Skin epidermis (tissue), 12 donors: ENCODE data around the gene GHR.

Source experiments
- H3K27ac ChIP-seq, 21 experiments: fragments of 200-600 bp; sonication (generic) in 11 of 21; one replicate each; pipeline ENCODE4 v1.5.0; 2020; ENCODE audit warnings: mild to moderate bottlenecking in 3 of 21, inconsistent platforms in 2 of 21, moderate library complexity in 2 of 21
- H3K4me3 ChIP-seq, 7 experiments: fragments of 200-600 bp; sonication (generic) in 2 of 7; one replicate each; pipeline ENCODE4 v1.5.0; 2020; ENCODE audit warnings: inconsistent platforms in 2 of 7, mild to moderate bottlenecking in 2 of 7, moderate library complexity in 1 of 7

GHR gene

GRCh38 chr5:42423285-42424165 is at the start of gene GHR:
Gene GHR, plus strand, starts transcription at chr5:42423439. Its CDS starts 142,436 bp downstream, at chr5:42565875.
- Histone ChIP-seq H3K27ac (peak within 1 kb of the TSS in 18 of 21 experiments; percentile 14 to 84 (median 71)), H3K4me3 (peak within 1 kb of the TSS; percentile 39 to 65 (median 47))

- H3K27ac ChIP-seq: no peak overlapping the region
- no peak overlapping the region for H3K4me3 ChIP-seq
Observed at GRCh38 chr5:42374679-42375273, 48.5 kb upstream of the GHR start.

DNA sequence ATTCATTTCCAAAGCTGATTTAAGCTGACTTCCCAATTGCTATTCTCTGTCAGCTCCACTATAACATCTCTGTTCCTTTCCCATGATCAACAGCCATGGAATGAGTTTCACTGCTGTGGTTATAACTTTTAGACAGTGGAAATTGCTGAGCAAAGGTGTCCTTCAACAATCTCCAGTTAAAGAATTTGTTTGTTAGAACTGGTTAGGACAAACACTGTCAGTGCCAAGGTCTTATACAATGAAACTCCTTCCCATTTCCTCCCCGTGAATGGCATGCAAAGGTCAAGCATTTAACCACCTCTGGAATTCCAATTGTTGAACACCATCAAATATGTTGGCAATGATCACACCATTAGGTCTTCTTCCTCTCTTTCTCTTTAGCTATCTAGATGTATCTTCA is 45.7 kb upstream of the GHR start:
- H3K4me3 ChIP-seq: no peak overlapping the region
- no peak overlapping the region for H3K27ac ChIP-seq

DNA sequence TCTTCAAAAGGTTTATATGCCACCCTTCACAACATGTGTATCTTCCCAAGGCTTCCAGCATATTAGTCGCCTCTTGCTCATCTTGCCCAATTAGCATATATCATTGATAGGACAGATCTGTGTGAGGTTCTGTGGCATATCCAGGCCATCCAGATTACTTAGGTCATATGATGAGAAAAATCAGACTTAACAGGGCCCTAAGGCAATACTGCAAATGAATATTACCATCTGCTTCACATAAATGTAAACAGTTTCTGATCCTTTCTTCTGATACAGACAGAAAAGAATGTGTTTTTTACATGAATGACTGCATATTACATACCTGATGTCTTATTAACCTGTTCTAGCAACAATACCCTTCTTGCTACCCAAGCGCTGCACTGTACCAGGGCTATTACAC is 41.3 kb upstream of the GHR start:
- Histone ChIP-seq H3K27ac (no peak overlapping the region), H3K4me3 (no peak overlapping the region)

GRCh38 chr5:42387563-42387962 is 35.7 kb upstream of the GHR start:
- no peak overlapping the region for H3K27ac ChIP-seq
- H3K4me3 ChIP-seq: no peak overlapping the region

- no peak overlapping the region for H3K4me3 ChIP-seq
- H3K27ac ChIP-seq: no peak overlapping the region
Observed at GRCh38 chr5:42390115-42390514, 33.1 kb upstream of the GHR start.

DNA sequence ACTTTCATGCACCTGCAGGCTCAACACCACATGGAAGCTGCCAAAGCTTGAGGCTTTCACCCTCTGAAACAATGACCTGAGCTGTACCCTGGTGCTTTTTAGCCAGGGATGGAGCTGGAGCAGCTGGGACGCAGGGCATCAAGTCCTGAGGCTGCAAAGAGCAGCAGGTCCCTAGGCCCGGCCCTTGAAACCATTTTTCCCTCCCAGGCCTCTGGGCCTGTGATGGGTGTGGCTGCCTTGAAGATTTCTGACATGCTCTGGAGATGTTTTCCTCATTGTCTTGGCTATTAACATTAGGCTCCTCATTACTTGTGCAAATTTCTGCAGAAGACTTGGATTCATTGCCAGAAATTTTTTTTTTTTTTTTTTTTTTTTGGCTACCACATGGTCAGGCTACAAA is 30.3 kb upstream of the GHR start:
- no peak overlapping the region for H3K4me3 ChIP-seq
- H3K27ac ChIP-seq: no peak overlapping the region

GRCh38 chr5:42396111-42396510 is 27.1 kb upstream of the GHR start:
- H3K27ac ChIP-seq: no peak overlapping the region
- H3K4me3 ChIP-seq: no peak overlapping the region

- Histone ChIP-seq H3K4me3 (no peak overlapping the region), H3K27ac (no peak overlapping the region)
Observed at GRCh38 chr5:42397267-42397666, 26.0 kb upstream of the GHR start.

DNA sequence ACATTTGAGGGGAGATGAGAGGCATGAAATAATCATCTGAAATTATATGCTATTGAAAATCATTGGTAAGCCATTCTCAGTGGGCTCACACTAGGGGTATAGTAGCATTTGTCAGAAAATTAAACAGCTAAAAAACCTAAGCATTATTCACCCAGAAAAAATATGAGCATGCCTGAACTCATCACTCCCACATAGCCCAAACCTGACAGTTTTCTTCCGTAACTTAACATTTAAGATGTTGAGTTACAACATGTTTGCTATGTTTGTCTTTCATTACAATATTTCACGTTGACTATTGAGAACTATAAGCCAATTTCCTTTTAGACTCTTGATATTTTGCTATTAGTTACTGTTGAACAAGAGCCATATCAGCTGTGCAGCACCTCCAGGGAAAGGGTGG is 23.5 kb upstream of the GHR start:
- no peak overlapping the region for H3K27ac ChIP-seq
- H3K4me3 ChIP-seq: no peak overlapping the region

GRCh38 chr5:42400474-42400873 is 22.8 kb upstream of the GHR start:
- Histone ChIP-seq H3K4me3 (no peak overlapping the region), H3K27ac (no peak overlapping the region)

DNA sequence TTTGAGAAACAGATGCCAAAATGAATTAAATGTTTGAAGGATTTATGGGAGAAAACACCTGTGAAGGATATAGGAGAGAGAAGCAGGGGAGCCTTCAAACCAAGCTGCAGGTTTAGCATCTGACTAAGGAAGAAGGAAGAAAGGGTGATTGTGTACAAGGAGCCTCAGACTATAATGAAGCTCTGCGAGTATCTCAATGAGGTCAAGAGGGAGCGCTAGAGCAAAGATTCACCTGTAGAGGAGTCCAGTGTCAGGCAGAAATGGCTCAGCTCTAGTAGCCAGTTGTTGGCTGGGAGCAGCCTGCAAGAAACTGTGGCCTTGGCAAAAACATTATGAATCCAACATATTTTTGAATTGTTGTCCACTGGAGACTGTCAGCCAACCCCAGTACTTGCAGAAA is 20.0 kb upstream of the GHR start:
- H3K4me3 ChIP-seq: no peak overlapping the region
- no peak overlapping the region for H3K27ac ChIP-seq

GRCh38 chr5:42404366-42404765 is 18.9 kb upstream of the GHR start:
- no peak overlapping the region for H3K27ac ChIP-seq
- H3K4me3 ChIP-seq: no peak overlapping the region

DNA sequence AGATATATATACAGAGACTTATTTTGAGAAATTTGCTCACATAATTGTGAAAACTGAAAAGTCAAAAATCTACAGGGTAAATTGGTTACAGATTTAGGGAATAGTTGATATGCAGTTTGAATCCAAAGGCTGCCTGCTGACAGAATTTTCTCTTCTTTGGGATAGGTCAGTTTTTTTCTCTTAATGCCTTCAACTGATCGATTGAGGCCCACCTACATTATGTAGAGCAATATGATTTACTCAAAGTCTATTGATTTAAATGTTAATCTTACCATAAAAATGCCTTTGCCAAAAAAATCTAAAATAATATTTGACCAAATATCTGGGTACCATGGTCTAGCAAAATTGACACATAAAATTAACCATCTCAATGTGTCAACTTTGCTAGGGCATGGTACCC is 3.9 kb upstream of the GHR start:
- Histone ChIP-seq H3K4me3 (no peak overlapping the region), H3K27ac (no peak overlapping the region)

DNA sequence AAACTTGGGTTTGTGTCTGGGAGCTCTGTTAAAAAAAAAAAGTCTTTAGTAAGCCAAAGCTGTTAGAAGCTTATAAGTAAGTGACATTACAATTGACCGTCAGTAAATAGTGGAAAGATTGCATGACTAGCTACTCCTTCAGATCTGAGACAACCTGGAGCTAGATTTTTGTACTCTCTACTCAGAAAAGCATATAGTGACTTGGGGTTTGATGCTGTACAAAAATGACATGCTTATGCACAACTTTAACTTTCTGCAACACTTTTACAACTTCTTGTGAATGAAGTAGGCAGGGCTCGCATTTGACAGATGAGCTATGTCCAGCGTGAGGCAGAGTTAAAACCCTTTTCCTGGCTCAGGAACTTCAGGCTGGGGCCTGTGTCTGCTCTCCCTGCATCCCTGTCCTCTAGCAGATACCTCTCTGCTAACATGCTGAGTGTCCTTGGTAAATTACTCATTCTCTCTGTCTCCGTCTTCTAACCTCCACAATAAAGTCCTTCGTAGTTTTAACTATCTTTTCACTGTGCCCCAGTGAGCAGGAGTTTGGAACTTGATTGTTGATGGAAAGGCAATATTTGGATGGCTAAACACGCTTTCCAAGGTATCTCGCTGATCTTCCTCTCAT is 471 bp upstream of the GHR start:
- Histone ChIP-seq H3K4me3 (peak overlapping the region in 6 of 7 experiments; percentile 39 to 65 (median 52)), H3K27ac (peak overlapping the region in 15 of 21 experiments; percentile 14 to 84 (median 74))

GRCh38 chr5:42426016-42426415 is 2.8 kb downstream of the GHR start:
- Histone ChIP-seq H3K27ac (no peak overlapping the region), H3K4me3 (no peak overlapping the region)

GRCh38 chr5:42429694-42430093 is 6.5 kb downstream of the GHR start:
- Histone ChIP-seq H3K4me3 (no peak overlapping the region), H3K27ac (no peak overlapping the region)

DNA sequence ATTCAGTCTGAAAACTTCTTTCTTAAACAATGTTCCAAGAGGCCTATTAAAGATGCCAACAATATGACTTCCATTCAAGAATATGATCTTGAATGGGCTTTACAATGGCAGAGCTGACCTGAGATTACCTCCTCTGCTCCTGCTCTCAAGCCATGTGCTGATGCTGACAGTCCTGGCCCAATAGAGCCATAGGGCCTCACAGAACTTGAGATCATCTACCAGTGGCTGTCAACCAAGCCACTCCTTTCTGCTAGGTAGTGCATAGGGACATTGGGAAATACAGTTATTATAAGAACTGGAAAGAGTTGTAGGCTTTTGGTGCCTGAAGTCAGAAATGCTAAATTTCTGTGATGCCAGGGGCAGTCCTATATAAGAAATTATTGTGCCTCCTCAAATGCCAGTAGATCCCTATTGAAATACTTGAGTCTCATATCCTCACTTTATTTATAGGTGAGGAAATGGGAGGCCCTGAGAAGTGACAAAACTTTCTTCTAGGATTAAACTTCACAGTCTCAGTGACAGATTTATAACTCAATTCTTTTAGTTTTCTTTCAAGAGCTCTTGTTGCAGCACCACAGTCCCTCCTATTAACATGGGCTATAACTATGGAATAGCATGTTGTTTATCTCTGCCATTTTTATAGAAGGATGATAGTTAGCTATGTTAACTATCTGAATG is 10.9 kb downstream of the GHR start:
- no peak overlapping the region for H3K4me3 ChIP-seq
- H3K27ac ChIP-seq: no peak overlapping the region

DNA sequence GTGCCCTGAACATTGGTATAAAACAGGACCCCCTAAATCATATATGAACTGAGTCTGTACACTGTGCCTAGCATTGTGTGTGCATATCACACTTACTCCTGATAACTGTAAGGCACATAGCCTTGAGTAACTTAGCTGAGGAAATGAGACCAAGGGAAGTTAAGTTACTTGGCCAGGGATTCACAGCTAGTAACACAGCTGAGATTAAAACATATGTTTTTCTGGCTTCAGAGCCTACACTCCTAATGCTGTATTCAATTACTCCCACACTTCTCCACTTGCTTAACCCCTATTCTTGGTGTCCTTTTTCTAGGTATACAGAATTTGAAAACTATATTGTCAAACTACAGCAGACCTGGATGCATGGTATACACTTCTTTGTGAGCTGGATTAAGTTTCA is 12.8 kb downstream of the GHR start:
- Histone ChIP-seq H3K4me3 (no peak overlapping the region), H3K27ac (no peak overlapping the region)

GRCh38 chr5:42454216-42454995 is 31.2 kb downstream of the GHR start:
- Histone ChIP-seq H3K27ac (no peak overlapping the region), H3K4me3 (no peak overlapping the region)
